Stromal cell of bone marrow (primary cell): ENCODE measurements around the gene C8G.

Source experiments
- DNase-seq: peaks from one replicate; pipeline ENCODE4 v3.0.0-alpha.2; 2012; ENCODE audit warnings: low read depth

C8G gene

GRCh38 chr9:136944519-136945332 lies at the start of gene C8G, which contains the start of gene FBXW5:
C8G (plus strand) TSS chr9:136945243; CDS start chr9:136945321, 78 bp downstream.
FBXW5 (minus strand) TSS chr9:136944738; CDS start chr9:136944083, 655 bp downstream.
- peak; percentile 82 for DNase-seq

DNA sequence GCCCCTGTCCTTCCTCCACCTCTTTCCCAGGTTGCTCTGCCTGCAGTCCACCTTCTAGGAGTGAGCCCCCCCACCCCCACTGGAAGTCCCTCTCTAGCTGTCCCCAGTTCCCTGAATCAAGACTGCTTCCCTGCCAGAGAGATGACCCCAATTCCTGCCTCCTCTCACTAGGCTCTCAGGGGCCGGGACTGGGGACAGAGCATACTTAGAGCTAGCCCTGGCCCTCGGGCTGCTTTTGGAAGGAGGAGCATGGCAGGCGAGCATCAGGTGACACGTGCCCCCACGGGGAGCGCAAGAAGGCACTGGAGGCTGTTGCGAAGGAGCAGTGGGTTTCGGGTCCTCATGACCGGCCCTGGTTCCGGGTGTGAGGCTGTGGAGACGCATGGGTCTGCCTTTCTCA lies 49.0 kb upstream of the C8G start:
- DNase-seq: no peak

GRCh38 chr9:136898483-136899100 lies 46.5 kb upstream of the C8G start:
- DNase-seq: no peak

GRCh38 chr9:136899196-136899595 lies 45.8 kb upstream of the C8G start:
- DNase-seq: no peak

DNA sequence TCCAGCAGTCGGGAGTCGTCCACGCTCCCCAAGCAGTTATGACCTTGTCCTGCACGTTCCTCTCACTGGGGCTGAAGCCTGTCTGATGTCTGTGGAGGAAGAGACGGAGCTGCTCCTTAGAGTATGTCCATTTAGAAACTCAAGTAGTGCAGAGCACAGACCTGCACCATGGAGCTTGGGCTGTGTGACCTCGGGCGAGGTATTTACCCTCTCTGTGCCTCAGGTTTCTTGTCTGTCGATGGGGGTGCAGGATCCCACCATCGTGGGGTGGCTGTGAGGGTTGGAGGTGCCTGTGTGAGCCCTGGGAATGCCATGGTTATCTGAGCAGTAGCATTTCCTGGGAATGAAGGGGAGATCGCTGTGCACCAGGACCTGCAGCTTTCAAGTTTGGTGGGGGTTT lies 44.5 kb upstream of the C8G start:
- no peak for DNase-seq

GRCh38 chr9:136900988-136901515 lies 44.0 kb upstream of the C8G start:
- DNase-seq: no peak

DNA sequence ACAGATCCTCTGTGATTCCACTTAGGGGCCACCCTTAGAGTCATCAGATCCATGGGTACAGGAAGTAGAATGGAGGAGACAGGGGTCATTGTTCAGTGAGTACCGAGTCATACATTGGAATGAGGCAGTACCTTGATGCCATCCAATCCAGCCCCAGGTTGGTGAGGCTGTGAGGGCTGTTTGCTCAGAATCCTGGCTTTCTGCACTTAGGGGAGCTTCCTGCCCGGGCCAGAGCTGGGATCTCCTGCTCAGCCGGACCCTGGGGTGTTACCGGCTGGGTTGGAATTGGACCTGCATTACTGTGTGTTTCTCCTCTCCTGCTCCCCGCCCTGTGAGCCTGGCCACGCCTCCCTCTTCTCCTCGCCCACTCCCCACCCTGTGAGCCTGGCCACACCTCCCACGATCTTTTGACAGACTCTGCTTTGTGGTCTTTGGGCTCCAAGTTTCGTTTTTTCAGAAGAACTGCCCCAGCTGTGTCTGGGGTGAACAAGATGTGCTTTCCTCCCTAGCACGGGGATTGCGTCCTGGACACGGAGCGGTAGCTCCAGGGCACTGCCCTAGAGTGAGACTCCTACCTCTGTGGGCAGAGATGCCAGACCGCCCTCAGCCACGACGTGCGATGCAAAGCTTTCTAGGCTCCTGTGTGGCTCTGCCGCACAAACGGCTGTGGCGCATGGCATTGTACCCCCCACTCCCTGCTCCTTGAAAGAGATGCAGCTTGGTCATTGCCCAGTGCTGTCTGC lies 43.4 kb upstream of the C8G start:
- DNase-seq: no peak

DNA sequence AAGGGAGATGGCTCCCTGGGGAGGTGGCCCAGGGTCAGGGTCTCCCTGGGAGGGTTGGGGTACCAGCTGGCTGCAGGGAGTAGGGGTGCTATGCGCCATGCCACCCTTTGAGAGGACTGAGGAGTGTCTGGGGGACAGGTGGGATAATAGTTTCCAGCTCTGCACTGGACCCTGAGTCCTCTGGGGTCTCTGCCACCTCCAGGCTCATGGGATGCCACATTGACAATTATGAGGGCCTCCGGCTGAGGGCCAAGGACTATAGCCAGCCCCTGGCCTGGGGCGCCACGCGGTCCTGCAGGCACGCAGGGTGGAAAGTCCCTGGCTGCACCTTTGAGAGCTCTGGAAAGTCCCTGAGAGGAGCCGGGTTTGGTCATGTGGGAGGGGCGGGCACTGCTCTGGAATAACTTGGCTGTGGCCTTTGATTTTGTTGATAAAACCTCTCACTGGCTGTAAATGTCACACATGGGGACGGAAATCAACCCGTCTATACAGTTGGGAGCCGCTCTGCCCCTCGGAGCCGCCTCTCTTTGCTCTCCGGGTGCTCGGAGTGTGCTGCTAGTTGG lies 42.7 kb upstream of the C8G start:
- peak; percentile 31 for DNase-seq

- no peak for DNase-seq
These were observed 41.9 kb upstream of the C8G start for GRCh38 chr9:136903041-136903554.

GRCh38 chr9:136906266-136906665 lies 38.8 kb upstream of the C8G start:
- DNase-seq: no peak

- no peak for DNase-seq
These were observed 37.8 kb upstream of the C8G start for GRCh38 chr9:136907011-136907914.

DNA sequence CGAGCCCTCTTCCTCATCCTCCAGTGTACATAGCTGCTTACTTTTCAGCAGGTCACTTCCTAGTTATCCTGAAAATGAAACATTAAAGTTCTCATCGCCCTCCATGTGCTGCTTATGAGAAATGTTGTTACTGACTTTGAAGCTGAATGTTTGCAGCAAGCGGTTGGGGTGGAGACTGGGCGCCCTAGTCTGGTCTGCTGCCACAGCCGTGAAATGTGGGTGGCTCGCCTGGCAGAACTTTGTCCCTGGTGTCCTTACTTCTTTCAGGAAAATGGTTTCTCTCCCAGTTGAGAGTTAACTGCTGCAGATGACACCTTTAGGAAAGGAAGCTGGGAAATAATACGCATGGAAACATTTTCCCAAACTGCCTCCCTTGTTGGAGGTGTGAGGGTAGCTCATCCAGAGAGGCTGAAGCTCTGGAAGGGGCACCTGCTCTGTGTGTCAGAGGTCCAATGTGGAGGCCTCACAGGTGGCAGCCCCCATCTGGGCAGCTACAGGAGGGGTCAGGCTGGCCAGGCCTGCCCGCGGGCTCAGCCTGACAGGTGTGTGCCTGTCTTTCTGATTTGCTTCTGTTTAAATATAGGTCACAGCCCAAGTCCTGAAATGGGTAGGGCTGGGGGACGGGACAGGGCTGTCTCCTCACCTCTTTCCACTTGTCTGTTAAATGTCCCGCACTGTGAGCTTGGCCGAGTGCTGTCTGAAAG lies 34.7 kb upstream of the C8G start:
- no peak for DNase-seq

GRCh38 chr9:136910901-136911245 lies 34.2 kb upstream of the C8G start:
- no peak for DNase-seq

- no peak for DNase-seq
These were observed 31.2 kb upstream of the C8G start for GRCh38 chr9:136913701-136914438.

- no peak for DNase-seq
These were observed 29.3 kb upstream of the C8G start for GRCh38 chr9:136915632-136916329.

GRCh38 chr9:136916330-136917184 lies 28.5 kb upstream of the C8G start:
- no peak for DNase-seq

DNA sequence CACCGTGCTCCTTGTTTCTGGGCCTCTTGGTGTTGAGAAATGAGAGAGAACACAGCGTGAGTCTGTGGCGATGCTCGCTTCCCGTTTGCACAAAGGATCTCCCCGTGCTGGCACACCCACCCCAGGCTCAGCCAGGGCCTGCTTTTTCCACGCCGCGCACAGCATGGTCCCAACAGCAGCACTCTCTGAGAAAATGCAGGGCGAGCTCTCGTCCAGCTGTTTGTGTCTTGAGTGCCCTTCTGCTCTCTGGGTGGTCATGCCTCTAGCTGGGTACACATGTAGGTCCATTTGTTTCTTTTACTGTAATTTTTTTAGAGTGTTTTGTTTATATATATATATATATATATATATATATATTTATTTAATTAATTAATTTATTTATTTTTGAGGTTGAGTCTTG lies 27.1 kb upstream of the C8G start:
- DNase-seq: no peak

- no peak for DNase-seq
These were observed 25.0 kb upstream of the C8G start for GRCh38 chr9:136920069-136920468.
